Psoas muscle (tissue), 8 donors: ENCODE measurements around the gene PTPRG. TPM values are rescaled to one million over a fixed set of nuclear protein-coding genes. Genes with fewer than 3 reads are reported as not detected.

ENCODE experiments used
- ATAC-seq, 4 donors: fragments of 200-7000 bp; cut with Tn5 transposase; one replicate each; pipeline ENCODE4 v1.9.1; 2020; ENCODE audit warnings: moderate library complexity in 3 of 4, mild to moderate bottlenecking in 2 of 4
- DNase-seq, 2 donors: peaks; one replicate each; pipeline ENCODE4 v3.0.0-alpha.2; 2020
- H3K27ac ChIP-seq: fragments of 200-600 bp; one replicate; pipeline ENCODE4 v1.8.0; 2022
- H3K27me3 ChIP-seq, 3 donors: fragments of 200-600 bp in 1 of 3; one replicate each; pipeline versions ENCODE4 v1.6.1 to v1.8.0; 2013 to 2022; ENCODE audit warnings: low read length in 2 of 3, mild to moderate bottlenecking in 2 of 3, moderate library complexity in 1 of 3; ENCODE audit not compliant: insufficient read depth in 3 of 3
- H3K36me3 ChIP-seq, 2 donors: fragments of 200-600 bp in 1 of 2; one replicate each; pipeline versions ENCODE4 v1.6.1 to v1.8.0; 2013 to 2022; ENCODE audit warnings: low read depth in 1 of 2, mild to moderate bottlenecking in 1 of 2, moderate library complexity in 1 of 2; ENCODE audit not compliant: insufficient read depth in 1 of 2
- H3K4me1 ChIP-seq: fragments of 200-600 bp; one replicate; pipeline ENCODE4 v1.8.0; 2022
- H3K4me3 ChIP-seq: fragments of 200-600 bp; one replicate; pipeline ENCODE4 v1.8.0; 2022; ENCODE audit warnings: mild to moderate bottlenecking
- H3K9me3 ChIP-seq: fragments of 200-600 bp; one replicate; pipeline ENCODE4 v1.8.0; 2022
- CTCF ChIP-seq: fragments of 200-600 bp; IDR thresholded peaks from one replicate; pipeline ENCODE4 v1.8.0; 2022; ENCODE audit warnings: antibody characterized with exemption
- WGBS, 3 donors: extraction: QIAGEN DNeasy Blood & Tissue Kit; methylation state at CpG; one replicate each; pipeline versions ENCODE4 v1.1.6 to v1.1.7; 2013; 5-methylcytosine and 5-hydroxymethylcytosine counted together
- intact Hi-C, 2 donors: fragments of 100-400 bp; cut with DNase I; formaldehyde crosslinking; loops; one replicate each; pipeline versions ENCODE4 v1.11.0 to v1.14.2; 2022
- polyA plus RNA-seq, 3 donors: library from polyadenylated mRNA; stranded (reverse); fragments of 200-250 nt; gene quantifications; one replicate each; pipeline ENCODE4 v1.2.3, GENCODE V29; 2013
- total RNA-seq, 4 donors: library from RNA; stranded (reverse); fragmentation: NEBNext Ultra II Directional in 2 of 4; extraction: Animal tissue kit (Norgen Biotek cat#: 25700) in 2 of 4; gene quantifications; one replicate each; pipeline versions ENCODE4 v1.2.1 to v1.2.4, GENCODE V29; 2021 to 2023
- donor health status: healthy with polysubstance abuse.
- donor health status: DM: no; HTN: no; CAD: no; lungs with moderate emphysema.
- donor health status: Bipolar disorder and iron deficiency.
- donor health status: healthy.
- donor health status: DM: yes; HTN: yes; CAD: no.
- donor health status: DM: no; HTN: no; CAD: no.
- donor health status: DM: no; HTN: no; CAD: no.
- donor health status: DM: yes; HTN: yes; CAD: no.

PTPRG gene
- total and polyA plus RNA-seq, 7 donors: 4.5 to 29.5 (median 12.6) TPM

- intact Hi-C loops: no loop called here
- no peak overlapping the region for H3K4me3 ChIP-seq
- ATAC-seq: no peak
- 97 to 100% (median 99%) methylated on average over 5 of the region's 5 CpGs for WGBS, 3 donors
- no peaks in the 10 kb centered on the region for H3K9me3 ChIP-seq
- H3K27me3 ChIP-seq: no peaks in the 10 kb centered on the region
- no peak overlapping the region for H3K27ac ChIP-seq
- no peaks in the 10 kb centered on the region for H3K36me3 ChIP-seq
- peaks cover 22% of the 10 kb centered on the region for H3K4me1 ChIP-seq
- DNase-seq: no peak
- no peak for TF ChIP-seq CTCF
Observed at GRCh38 chr3:61844346-61844745, 283.0 kb downstream of the PTPRG start.

GRCh38 chr3:61846488-61846887 is 285.1 kb downstream of the PTPRG start:
- no peak for TF ChIP-seq CTCF
- Histone ChIP-seq H3K27me3 (no peaks in the 10 kb centered on the region), H3K9me3 (no peaks in the 10 kb centered on the region), H3K4me1 (peaks cover 32% of the 10 kb centered on the region), H3K4me3 (no peak overlapping the region), H3K36me3 (no peaks in the 10 kb centered on the region), H3K27ac (no peak overlapping the region)
- no peak for DNase-seq
- ATAC-seq: no peak
- intact Hi-C loops: loop anchor here in 1 of 2 donors (5.0 kb wide), 1 partner anchor 284 kb away; the partner anchor contains the start of gene PTPRG
- WGBS, 3 donors: 79 to 98% (median 86%) methylated on average over 2 of the region's 2 CpGs

DNA sequence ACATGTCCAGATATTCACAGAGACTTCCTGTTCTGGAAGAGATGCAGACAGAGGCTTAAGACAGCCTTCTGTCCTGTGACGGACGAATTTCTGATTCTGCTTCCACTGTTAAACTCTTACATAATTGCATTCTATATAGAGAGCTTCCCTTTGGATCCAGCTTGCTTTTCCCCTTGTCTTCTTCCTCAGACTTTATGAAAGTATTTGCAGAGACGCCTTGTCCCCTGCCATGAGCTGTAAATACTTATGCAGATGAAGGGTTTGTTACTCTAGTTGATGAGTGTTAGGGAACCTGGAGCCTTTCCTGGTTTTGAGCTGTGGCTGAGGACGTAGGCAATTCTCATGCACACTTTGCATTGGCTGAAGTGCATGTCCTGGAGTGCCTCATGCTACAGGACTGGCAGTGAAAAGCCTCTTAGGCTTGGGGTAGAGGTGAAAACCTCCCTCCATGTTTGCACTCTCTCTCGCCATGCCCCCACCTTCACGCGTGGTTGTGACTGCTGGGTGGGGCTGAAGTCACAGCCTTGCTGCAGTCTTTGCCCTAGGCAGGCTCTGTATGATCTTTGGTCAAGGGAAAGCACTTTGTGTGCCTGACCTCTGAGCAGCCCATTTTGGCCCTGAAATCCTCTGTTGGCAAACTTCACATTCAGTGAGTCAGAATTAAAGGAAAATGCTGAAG is 286.6 kb downstream of the PTPRG start:
- no peaks in the 10 kb centered on the region for H3K36me3 ChIP-seq
- H3K27ac ChIP-seq: peak overlapping the region; percentile 25
- DNase-seq (peak; percentile 50 to 71), ATAC-seq (peak in 3 of 4 donors; percentile 72 to 80 (median 74))
- H3K9me3 ChIP-seq: no peaks in the 10 kb centered on the region
- peaks cover 32% of the 10 kb centered on the region for H3K4me1 ChIP-seq
- H3K27me3 ChIP-seq: no peaks in the 10 kb centered on the region
- intact Hi-C loops: loop anchor here in 1 of 2 donors (5.0 kb wide), 1 partner anchor 286 kb away; the partner anchor contains the start of gene PTPRG
- no peak for TF ChIP-seq CTCF
- 29 to 50% (median 37%) methylated on average over 7 of the region's 7 CpGs for WGBS, 3 donors
- no peak overlapping the region for H3K4me3 ChIP-seq

DNA sequence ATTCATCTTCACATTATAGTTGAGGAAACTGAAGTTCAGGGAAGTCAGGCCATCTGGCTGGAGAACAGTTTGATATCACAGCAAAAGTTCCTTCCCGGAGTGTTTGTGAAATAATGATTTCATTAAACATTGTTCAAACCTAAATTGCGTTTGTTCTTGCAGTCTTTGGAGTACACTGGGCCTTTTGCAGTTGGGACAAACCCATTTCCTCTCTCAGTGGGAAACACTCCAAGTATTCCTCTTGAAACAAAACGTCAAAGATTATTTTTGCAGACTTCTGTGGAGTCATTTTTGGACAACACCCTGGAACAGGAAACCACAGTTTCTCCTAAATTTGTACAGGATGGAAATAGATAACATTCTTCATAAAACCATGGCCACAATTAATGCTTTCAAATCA is 287.5 kb downstream of the PTPRG start:
- no peaks in the 10 kb centered on the region for H3K9me3 ChIP-seq
- no peaks in the 10 kb centered on the region for H3K36me3 ChIP-seq
- ATAC-seq (peak; percentile 15 to 72 (median 60)), DNase-seq (no peak)
- no peaks in the 10 kb centered on the region for H3K27me3 ChIP-seq
- 24 to 35% (median 30%) methylated on average over 3 of the region's 3 CpGs for WGBS, 3 donors
- TF ChIP-seq CTCF: no peak
- no peak overlapping the region for H3K4me3 ChIP-seq
- peak overlapping the region; percentile 25 for H3K27ac ChIP-seq
- intact Hi-C loops: loop anchor here in 1 of 2 donors (5.0 kb wide), 1 partner anchor 287 kb away; the partner anchor contains the start of gene PTPRG
- H3K4me1 ChIP-seq: peaks cover 39% of the 10 kb centered on the region
